IMR-90 (cell line): ENCODE data around the gene NR6A1. TPM values are rescaled to one million over a fixed set of nuclear protein-coding genes. Genes with fewer than 3 reads are reported as not detected.

Experiments
- ATAC-seq: fragments of 200-7000 bp; cut with Tn5 transposase; 2 replicates; pipeline ENCODE4 v1.9.1; 2020; ENCODE audit warnings: low read depth, mild to moderate bottlenecking, moderate library complexity
- BruUV-seq: library from RNA; stranded (reverse); fragments of 400-500 nt; replicated peaks from 2 replicates; lab custom pipeline; 2021; lab: Mats Ljungman, UMichigan
- CTCF ChIA-PET: fragments of 300-600 bp; formaldehyde crosslinking; extraction: SDS; loops from one replicate; lab custom pipeline; 2021; ENCODE audit warnings: antibody characterized with exemption; lab: Yijun Ruan, JAX
- POLR2A ChIA-PET: fragments of 300-600 bp; sonication (Branson Sonifier 250); formaldehyde crosslinking; loops from one replicate; lab custom pipeline; 2022; ENCODE audit warnings: antibody characterized with exemption; ENCODE audit not compliant: unreplicated experiment; lab: Charles Lee
- DNase-seq: peaks from one replicate; pipeline ENCODE4 v3.0.0; 2013
- H2AFZ ChIP-seq: replicated peaks from 2 replicates; pipeline ENCODE3; 2013; ENCODE audit warnings: low read length, mild to moderate bottlenecking; ENCODE audit not compliant: poor library complexity
- H2AK5ac ChIP-seq: 2 replicates; pipeline ENCODE4 v1.6.1; 2013; ENCODE audit warnings: low read depth, low read length, inconsistent platforms
- H2AK9ac ChIP-seq: replicated peaks from 2 replicates; pipeline ENCODE3; 2013; ENCODE audit warnings: mild to moderate bottlenecking, low read depth, low read length, moderate library complexity; ENCODE audit not compliant: poor library complexity
- H2BK120ac ChIP-seq: 2 replicates; pipeline ENCODE4 v1.6.1; 2013; ENCODE audit warnings: low read depth, low read length, inconsistent platforms
- H2BK15ac ChIP-seq: 3 replicates; pipeline ENCODE4 v1.6.1; 2013; ENCODE audit warnings: low read depth, low read length, inconsistent platforms
- H2BK20ac ChIP-seq: 2 replicates; pipeline ENCODE4 v1.6.1; 2013; ENCODE audit warnings: low read depth, mild to moderate bottlenecking, inconsistent platforms, low read length, moderate library complexity
- H2BK5ac ChIP-seq: 2 replicates; pipeline ENCODE4 v1.6.1; 2013; ENCODE audit warnings: mild to moderate bottlenecking, low read depth, low read length, inconsistent platforms; ENCODE audit not compliant: poor library complexity, severe bottlenecking
- H3K14ac ChIP-seq: replicated peaks from 2 replicates; pipeline ENCODE4 v1.6.1; 2013; ENCODE audit warnings: low read depth, low read length, inconsistent platforms
- H3K18ac ChIP-seq: 2 replicates; pipeline ENCODE4 v1.6.1; 2013; ENCODE audit warnings: low read depth, low read length, control low read depth
- H3K23ac ChIP-seq: 2 replicates; pipeline ENCODE4 v1.6.1; 2013; ENCODE audit warnings: low read depth, low read length, inconsistent platforms
- H3K27ac ChIP-seq: 2 replicates; pipeline ENCODE4 v1.5.1; 2013; ENCODE audit warnings: mild to moderate bottlenecking, control low read depth, low read length; ENCODE audit not compliant: insufficient read depth
- H3K27me3 ChIP-seq: 2 replicates; pipeline ENCODE4 v1.6.1; 2013; ENCODE audit warnings: low read length; ENCODE audit not compliant: control insufficient read depth, insufficient read depth
- H3K36me3 ChIP-seq: 2 replicates; pipeline ENCODE4 v1.6.1; 2013; ENCODE audit warnings: low read length, mixed read lengths; ENCODE audit not compliant: control insufficient read depth, insufficient read depth
- H3K4ac ChIP-seq: 2 replicates; pipeline ENCODE4 v1.6.1; 2013; ENCODE audit warnings: low read depth, low read length, inconsistent platforms
- H3K4me1 ChIP-seq: 2 replicates; pipeline ENCODE4 v1.6.1; 2013; ENCODE audit warnings: low read length, mixed read lengths; ENCODE audit not compliant: control insufficient read depth, insufficient read depth
- H3K4me2 ChIP-seq: 2 replicates; pipeline ENCODE4 v1.6.1; 2013; ENCODE audit warnings: low read depth, mild to moderate bottlenecking, control low read depth, low read length, moderate library complexity
- H3K4me3 ChIP-seq: 2 replicates; pipeline ENCODE4 v1.5.1; 2013; ENCODE audit warnings: low read depth, mild to moderate bottlenecking, control low read depth, low read length, moderate library complexity; ENCODE audit not compliant: insufficient read depth
- H3K56ac ChIP-seq: 2 replicates; pipeline ENCODE4 v1.6.1; 2013; ENCODE audit warnings: low read length, inconsistent platforms; ENCODE audit not compliant: insufficient read depth; ENCODE audit errors: extremely low read depth
- H3K79me1 ChIP-seq, 2 experiments: 2 replicates each; pipeline ENCODE4 v1.6.1; 2013; ENCODE audit warnings: low read length in 2 of 2, inconsistent platforms in 1 of 2, low read depth in 1 of 2
- H3K9ac ChIP-seq: 2 replicates; pipeline ENCODE4 v1.6.1; 2013; ENCODE audit warnings: low read depth, low read length, control low read depth
- H3K9me1 ChIP-seq: 2 replicates; pipeline ENCODE4 v1.6.1; 2013; ENCODE audit warnings: low read length, inconsistent platforms; ENCODE audit not compliant: insufficient read depth
- H3K9me3 ChIP-seq: 2 replicates; pipeline ENCODE4 v1.6.1; 2013; ENCODE audit warnings: low read length; ENCODE audit not compliant: control insufficient read depth, insufficient read depth
- H4K20me1 ChIP-seq: 2 replicates; pipeline ENCODE4 v1.6.1; 2013; ENCODE audit warnings: low read length, inconsistent platforms; ENCODE audit not compliant: insufficient read depth
- H4K5ac ChIP-seq: 2 replicates; pipeline ENCODE4 v1.6.1; 2013; ENCODE audit warnings: mild to moderate bottlenecking, low read depth, low read length, control low read depth
- H4K8ac ChIP-seq, 2 experiments: 2 replicates each; pipeline ENCODE4 v1.6.1; 2013; ENCODE audit warnings: low read depth in 2 of 2, low read length in 2 of 2, control low read depth in 1 of 2, inconsistent platforms in 1 of 2
- H4K91ac ChIP-seq: 2 replicates; pipeline ENCODE4 v1.6.1; 2013; ENCODE audit warnings: low read depth, low read length, inconsistent platforms; ENCODE audit not compliant: insufficient read depth
- CHD1 ChIP-seq: IDR thresholded peaks from 2 replicates; pipeline ENCODE4 v1.6.1; 2012; ENCODE audit warnings: low read depth, low read length, improper control_type of control experiment
- CTCF ChIP-seq: conservative IDR thresholded peaks from 2 replicates; pipeline ENCODE4 v1.5.1; 2012; ENCODE audit warnings: mild to moderate bottlenecking, low read depth, low read length, improper control_type of control experiment
- ELK1 ChIP-seq: fragments of 150-350 bp; IDR thresholded peaks from 2 replicates; pipeline ENCODE4 v1.6.1; 2016; ENCODE audit warnings: low read depth, mild to moderate bottlenecking, low read length, moderate library complexity, borderline replicate concordance
- POLR2A ChIP-seq: IDR thresholded peaks from 2 replicates; pipeline ENCODE4 v1.6.1; 2012; ENCODE audit warnings: mild to moderate bottlenecking, low read depth, low read length
- RFX5 ChIP-seq: IDR thresholded peaks from 2 replicates; pipeline ENCODE4 v1.8.0; 2012; ENCODE audit warnings: low read depth, mild to moderate bottlenecking, low read length, moderate library complexity
- SMC3 ChIP-seq: fragments of 150-350 bp; IDR thresholded peaks from 2 replicates; pipeline ENCODE4 v1.6.1; 2016; ENCODE audit warnings: low read depth, mild to moderate bottlenecking, antibody characterized with exemption, low read length, moderate library complexity
- USF2 ChIP-seq: fragments of 150-350 bp; IDR thresholded peaks from 2 replicates; pipeline ENCODE4 v1.6.1; 2017; ENCODE audit warnings: mild to moderate bottlenecking, antibody characterized with exemption, low read length, low read depth
- WGBS, 2 experiments: methylation state at CpG; one replicate each; pipeline versions ENCODE4 v1.1.5 to v1.1.7; 2013; ENCODE audit warnings: missing lambda C conversion rate in 2 of 2; ENCODE audit not compliant: insufficient read length in 1 of 2; ENCODE audit errors: extremely low coverage in 2 of 2; 5-methylcytosine and 5-hydroxymethylcytosine counted together
- dilution Hi-C: fragments of 300-500 bp; cut with HindIII; formaldehyde crosslinking; loops from one replicate; pipeline ENCODE4 v1.14.3; 2018; ENCODE audit warnings: low sequenced_read_pairs; ENCODE audit not compliant: unreplicated experiment
- in situ Hi-C: fragments of 300-500 bp; cut with MboI; formaldehyde crosslinking; loops from 3 replicates; pipeline ENCODE4 v1.14.3; 2019; ENCODE audit warnings: low sequenced_read_pairs, inconsistent platforms, mixed read lengths
- intact Hi-C: fragments of 100-400 bp; cut with micrococcal nuclease; formaldehyde crosslinking; loops from 2 replicates; pipeline ENCODE4 v1.10.0; 2022
- polyA plus RNA-seq, 3 experiments: library from polyadenylated mRNA; depleted of rRNA; stranded (reverse); fragments of >200 nt; gene quantifications; 2 replicates each; pipeline ENCODE4 v1.2.3, GENCODE V29; 2012; ENCODE audit warnings: low replicate concordance in 1 of 3
- total RNA-seq: library from RNA; depleted of rRNA; stranded (reverse); fragments of >200 nt; gene quantifications from 2 replicates; pipeline ENCODE4 v1.2.3, GENCODE V29; 2012

The NR6A1 gene
- total and polyA plus RNA-seq, 2 of the 4 experiments (the other 2 are of a cell fraction), result 0.14 to 0.36 TPM

- Histone ChIP-seq H2BK120ac (no peak overlapping the region), H3K27me3 (no peaks in the 10 kb centered on the region), H3K4me2 (no peak overlapping the region), H3K36me3 (no peaks in the 10 kb centered on the region), H4K8ac (no peak overlapping the region), H4K5ac (no peak overlapping the region), H3K18ac (no peak overlapping the region), H3K9me3 (no peaks in the 10 kb centered on the region), H3K4me1 (peaks cover 10% of the 10 kb centered on the region), H2BK5ac (no peak overlapping the region), H3K14ac (0 out of 2 replicates have a peak overlapping the region, but pooled peaks have one; percentile 9), H4K20me1 (no peaks in the 10 kb centered on the region), H2AK5ac (no peak overlapping the region; the same call in 1 of the 2 replicates), H2AK9ac (no peak overlapping the region), H2AFZ (no peak overlapping the region), H2BK20ac (no peak overlapping the region), H3K9ac (no peak overlapping the region), H3K27ac (no peak overlapping the region), H3K79me1 (no peaks in the 10 kb centered on the region), H4K91ac (no peak overlapping the region), H2BK15ac (no peak overlapping the region), H3K9me1 (peaks cover 7% of the 10 kb centered on the region), H3K56ac (no peak overlapping the region), H3K4me3 (no peak overlapping the region), H3K4ac (no peak overlapping the region), H3K23ac (no peak overlapping the region)
- dilution Hi-C loops (no loop called here), intact Hi-C loops (no loop called here), in situ Hi-C loops (no loop called here)
- BruUV-seq, result no TSS peak
- ChIA-PET CTCF (interaction anchor here (0.7 to 1.1 kb wide), 3 partner anchors 15 to 59 kb away, joined by 3 read pairs; no protein-coding TSS in a partner anchor), POLR2A (no interaction called here)
- TF ChIP-seq USF2 (no peak), POLR2A (no peak), CHD1 (no peak), RFX5 (no peak), ELK1 (no peak), SMC3 (no peak), CTCF (no peak)
- no peak for ATAC-seq
- WGBS, 2 experiments, result 100% methylated on average over 2 of the region's 3 CpGs; no CpG with 5 or more reads in 1 of the 2 experiments
- no peak for DNase-seq
Observed at GRCh38 chr9:124557895-124558294, 213.2 kb downstream of the NR6A1 start.
